IMR-90 (cell line): ENCODE results near the gene KCNAB1. TPM values are rescaled to one million over a fixed set of nuclear protein-coding genes. Genes with fewer than 3 reads are reported as not detected.

Source experiments
- ATAC-seq: fragments of 200-7000 bp; cut with Tn5 transposase; 2 replicates; pipeline ENCODE4 v1.9.1; 2020; ENCODE audit warnings: low read depth, mild to moderate bottlenecking, moderate library complexity
- BruUV-seq: library from RNA; stranded (reverse); fragments of 400-500 nt; replicated peaks from 2 replicates; lab custom pipeline; 2021; lab: Mats Ljungman, UMichigan
- CTCF ChIA-PET: fragments of 300-600 bp; formaldehyde crosslinking; extraction: SDS; loops from one replicate; lab custom pipeline; 2021; ENCODE audit warnings: antibody characterized with exemption; lab: Yijun Ruan, JAX
- POLR2A ChIA-PET: fragments of 300-600 bp; sonication (Branson Sonifier 250); formaldehyde crosslinking; loops from one replicate; lab custom pipeline; 2022; ENCODE audit warnings: antibody characterized with exemption; ENCODE audit not compliant: unreplicated experiment; lab: Charles Lee
- DNase-seq: peaks from one replicate; pipeline ENCODE4 v3.0.0; 2013
- H2AFZ ChIP-seq: replicated peaks from 2 replicates; pipeline ENCODE3; 2013; ENCODE audit warnings: low read length, mild to moderate bottlenecking; ENCODE audit not compliant: poor library complexity
- H2AK5ac ChIP-seq: 2 replicates; pipeline ENCODE4 v1.6.1; 2013; ENCODE audit warnings: low read depth, low read length, inconsistent platforms
- H2AK9ac ChIP-seq: replicated peaks from 2 replicates; pipeline ENCODE3; 2013; ENCODE audit warnings: mild to moderate bottlenecking, low read depth, low read length, moderate library complexity; ENCODE audit not compliant: poor library complexity
- H2BK120ac ChIP-seq: 2 replicates; pipeline ENCODE4 v1.6.1; 2013; ENCODE audit warnings: low read depth, low read length, inconsistent platforms
- H2BK15ac ChIP-seq: 3 replicates; pipeline ENCODE4 v1.6.1; 2013; ENCODE audit warnings: low read depth, low read length, inconsistent platforms
- H2BK20ac ChIP-seq: 2 replicates; pipeline ENCODE4 v1.6.1; 2013; ENCODE audit warnings: low read depth, mild to moderate bottlenecking, inconsistent platforms, low read length, moderate library complexity
- H2BK5ac ChIP-seq: 2 replicates; pipeline ENCODE4 v1.6.1; 2013; ENCODE audit warnings: mild to moderate bottlenecking, low read depth, low read length, inconsistent platforms; ENCODE audit not compliant: poor library complexity, severe bottlenecking
- H3K14ac ChIP-seq: replicated peaks from 2 replicates; pipeline ENCODE4 v1.6.1; 2013; ENCODE audit warnings: low read depth, low read length, inconsistent platforms
- H3K18ac ChIP-seq: 2 replicates; pipeline ENCODE4 v1.6.1; 2013; ENCODE audit warnings: low read depth, low read length, control low read depth
- H3K23ac ChIP-seq: 2 replicates; pipeline ENCODE4 v1.6.1; 2013; ENCODE audit warnings: low read depth, low read length, inconsistent platforms
- H3K27ac ChIP-seq: 2 replicates; pipeline ENCODE4 v1.5.1; 2013; ENCODE audit warnings: mild to moderate bottlenecking, control low read depth, low read length; ENCODE audit not compliant: insufficient read depth
- H3K27me3 ChIP-seq: 2 replicates; pipeline ENCODE4 v1.6.1; 2013; ENCODE audit warnings: low read length; ENCODE audit not compliant: control insufficient read depth, insufficient read depth
- H3K36me3 ChIP-seq: 2 replicates; pipeline ENCODE4 v1.6.1; 2013; ENCODE audit warnings: low read length, mixed read lengths; ENCODE audit not compliant: control insufficient read depth, insufficient read depth
- H3K4ac ChIP-seq: 2 replicates; pipeline ENCODE4 v1.6.1; 2013; ENCODE audit warnings: low read depth, low read length, inconsistent platforms
- H3K4me1 ChIP-seq: 2 replicates; pipeline ENCODE4 v1.6.1; 2013; ENCODE audit warnings: low read length, mixed read lengths; ENCODE audit not compliant: control insufficient read depth, insufficient read depth
- H3K4me2 ChIP-seq: 2 replicates; pipeline ENCODE4 v1.6.1; 2013; ENCODE audit warnings: low read depth, mild to moderate bottlenecking, control low read depth, low read length, moderate library complexity
- H3K4me3 ChIP-seq: 2 replicates; pipeline ENCODE4 v1.5.1; 2013; ENCODE audit warnings: low read depth, mild to moderate bottlenecking, control low read depth, low read length, moderate library complexity; ENCODE audit not compliant: insufficient read depth
- H3K56ac ChIP-seq: 2 replicates; pipeline ENCODE4 v1.6.1; 2013; ENCODE audit warnings: low read length, inconsistent platforms; ENCODE audit not compliant: insufficient read depth; ENCODE audit errors: extremely low read depth
- H3K79me1 ChIP-seq, 2 experiments: 2 replicates each; pipeline ENCODE4 v1.6.1; 2013; ENCODE audit warnings: low read length in 2 of 2, inconsistent platforms in 1 of 2, low read depth in 1 of 2
- H3K9ac ChIP-seq: 2 replicates; pipeline ENCODE4 v1.6.1; 2013; ENCODE audit warnings: low read depth, low read length, control low read depth
- H3K9me1 ChIP-seq: 2 replicates; pipeline ENCODE4 v1.6.1; 2013; ENCODE audit warnings: low read length, inconsistent platforms; ENCODE audit not compliant: insufficient read depth
- H3K9me3 ChIP-seq: 2 replicates; pipeline ENCODE4 v1.6.1; 2013; ENCODE audit warnings: low read length; ENCODE audit not compliant: control insufficient read depth, insufficient read depth
- H4K20me1 ChIP-seq: 2 replicates; pipeline ENCODE4 v1.6.1; 2013; ENCODE audit warnings: low read length, inconsistent platforms; ENCODE audit not compliant: insufficient read depth
- H4K5ac ChIP-seq: 2 replicates; pipeline ENCODE4 v1.6.1; 2013; ENCODE audit warnings: mild to moderate bottlenecking, low read depth, low read length, control low read depth
- H4K8ac ChIP-seq, 2 experiments: 2 replicates each; pipeline ENCODE4 v1.6.1; 2013; ENCODE audit warnings: low read depth in 2 of 2, low read length in 2 of 2, control low read depth in 1 of 2, inconsistent platforms in 1 of 2
- H4K91ac ChIP-seq: 2 replicates; pipeline ENCODE4 v1.6.1; 2013; ENCODE audit warnings: low read depth, low read length, inconsistent platforms; ENCODE audit not compliant: insufficient read depth
- SMC3 ChIP-seq: fragments of 150-350 bp; IDR thresholded peaks from 2 replicates; pipeline ENCODE4 v1.6.1; 2016; ENCODE audit warnings: low read depth, mild to moderate bottlenecking, antibody characterized with exemption, low read length, moderate library complexity
- WGBS, 2 experiments: methylation state at CpG; one replicate each; pipeline versions ENCODE4 v1.1.5 to v1.1.7; 2013; ENCODE audit warnings: missing lambda C conversion rate in 2 of 2; ENCODE audit not compliant: insufficient read length in 1 of 2; ENCODE audit errors: extremely low coverage in 2 of 2; 5-methylcytosine and 5-hydroxymethylcytosine counted together
- dilution Hi-C: fragments of 300-500 bp; cut with HindIII; formaldehyde crosslinking; loops from one replicate; pipeline ENCODE4 v1.14.3; 2018; ENCODE audit warnings: low sequenced_read_pairs; ENCODE audit not compliant: unreplicated experiment
- in situ Hi-C: fragments of 300-500 bp; cut with MboI; formaldehyde crosslinking; loops from 3 replicates; pipeline ENCODE4 v1.14.3; 2019; ENCODE audit warnings: low sequenced_read_pairs, inconsistent platforms, mixed read lengths
- intact Hi-C: fragments of 100-400 bp; cut with micrococcal nuclease; formaldehyde crosslinking; loops from 2 replicates; pipeline ENCODE4 v1.10.0; 2022
- polyA plus RNA-seq, 3 experiments: library from polyadenylated mRNA; depleted of rRNA; stranded (reverse); fragments of >200 nt; gene quantifications; 2 replicates each; pipeline ENCODE4 v1.2.3, GENCODE V29; 2012; ENCODE audit warnings: low replicate concordance in 1 of 3
- total RNA-seq: library from RNA; depleted of rRNA; stranded (reverse); fragments of >200 nt; gene quantifications from 2 replicates; pipeline ENCODE4 v1.2.3, GENCODE V29; 2012
- TF ChIP-seq, protein P1 (sequence below): fragments of 150-350 bp; IDR thresholded peaks from 2 replicates; pipeline ENCODE4 v1.6.1; 2017; ENCODE audit warnings: mild to moderate bottlenecking, antibody characterized with exemption, low read length, low read depth

The KCNAB1 gene
- total and polyA plus RNA-seq, 2 of the 4 experiments (the other 2 are of a cell fraction): under 0.01 to 0.07 TPM

DNA sequence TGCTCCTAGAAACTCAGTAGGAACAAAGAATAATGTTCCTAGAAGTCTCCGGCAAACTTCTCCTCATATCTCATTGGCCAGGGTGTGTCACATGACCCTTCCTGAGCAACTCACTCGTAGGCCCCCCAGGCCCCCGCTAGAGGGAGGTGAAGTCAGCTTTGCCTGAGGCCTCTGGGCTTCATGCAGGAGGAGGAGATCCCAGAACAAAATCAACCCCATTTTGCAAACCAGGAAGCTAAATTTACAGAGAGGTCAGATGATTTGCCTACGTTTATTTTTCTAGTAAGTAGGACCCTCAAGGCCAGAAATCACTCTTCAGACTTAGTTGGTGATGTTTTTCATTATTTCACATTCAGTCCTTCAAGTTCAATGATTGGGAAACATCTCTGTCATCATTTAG lies 335.5 kb downstream of the KCNAB1 start:
- Histone ChIP-seq H3K27me3 (peaks cover 5% of the 10 kb centered on the region), H2AFZ (no peak overlapping the region), H2BK120ac (no peak overlapping the region), H4K91ac (no peak overlapping the region), H3K4me3 (no peak overlapping the region), H2BK15ac (no peak overlapping the region), H2BK20ac (no peak overlapping the region), H3K56ac (no peak overlapping the region), H3K18ac (no peak overlapping the region), H3K4me1 (no peaks in the 10 kb centered on the region), H3K9me3 (no peaks in the 10 kb centered on the region), H4K5ac (no peak overlapping the region), H4K20me1 (no peaks in the 10 kb centered on the region), H2AK9ac (no peak overlapping the region), H3K79me1 (no peaks in the 10 kb centered on the region), H3K4me2 (no peak overlapping the region), H3K27ac (no peak overlapping the region), H4K8ac (no peak overlapping the region), H3K4ac (no peak overlapping the region), H3K9ac (no peak overlapping the region), H2BK5ac (no peak overlapping the region), H3K14ac (no peak overlapping the region), H3K36me3 (no peaks in the 10 kb centered on the region), H3K9me1 (no peaks in the 10 kb centered on the region), H3K23ac (no peak overlapping the region), H2AK5ac (no peak overlapping the region)
- intact Hi-C loops (no loop called here), in situ Hi-C loops (no loop called here), dilution Hi-C loops (no loop called here)
- no peak for ATAC-seq
- ChIA-PET CTCF (interaction anchor here (0.6 kb wide), 1 partner anchor 79 kb away, joined by 3 read pairs; no protein-coding TSS in a partner anchor), POLR2A (no interaction called here)
- TF ChIP-seq, protein P1, sequence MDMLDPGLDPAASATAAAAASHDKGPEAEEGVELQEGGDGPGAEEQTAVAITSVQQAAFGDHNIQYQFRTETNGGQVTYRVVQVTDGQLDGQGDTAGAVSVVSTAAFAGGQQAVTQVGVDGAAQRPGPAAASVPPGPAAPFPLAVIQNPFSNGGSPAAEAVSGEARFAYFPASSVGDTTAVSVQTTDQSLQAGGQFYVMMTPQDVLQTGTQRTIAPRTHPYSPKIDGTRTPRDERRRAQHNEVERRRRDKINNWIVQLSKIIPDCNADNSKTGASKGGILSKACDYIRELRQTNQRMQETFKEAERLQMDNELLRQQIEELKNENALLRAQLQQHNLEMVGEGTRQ: peak; percentile 5; the same call in 1 of the 2 replicates
- no peak for TF ChIP-seq SMC3
- no peak for DNase-seq
- BruUV-seq: no TSS peak
- WGBS, 2 experiments: no CpG with 5 or more reads among the region's 4 CpGs
